NCI-H1694 treated with DMSO at 0.1 percent for 48 hours (cell line): ENCODE measurements around the gene PNP.
"Not testable (repeated sequence)": the region's sequence is repeated elsewhere in the genome, so short reads cannot be mapped to it uniquely, and the experiment has no call there.

Experiments
- DNase-seq: peaks from one replicate; lab custom pipeline; 2025; lab: John Stamatoyannopoulos, UW

The PNP gene

DNA sequence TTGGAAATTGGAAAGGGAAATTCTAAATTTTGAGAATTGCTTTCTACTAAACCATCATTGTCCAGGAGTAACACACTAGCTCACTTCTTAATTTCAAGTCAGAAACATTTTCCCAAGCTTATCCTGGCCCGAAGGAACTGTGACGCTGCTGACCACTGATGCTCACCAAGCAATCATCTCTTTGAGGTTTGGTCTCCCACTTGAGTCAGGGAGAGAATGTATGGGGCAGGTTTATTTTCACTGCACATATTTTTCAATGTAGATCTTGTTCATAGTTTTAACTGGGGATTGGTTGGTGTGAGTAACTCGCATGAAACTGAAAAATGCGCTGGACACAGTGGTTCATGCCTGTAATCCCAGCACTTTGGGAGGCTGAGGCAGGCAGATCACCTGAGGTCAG, 23.3 kb downstream of the PNP start:
- no peak for DNase-seq

DNA sequence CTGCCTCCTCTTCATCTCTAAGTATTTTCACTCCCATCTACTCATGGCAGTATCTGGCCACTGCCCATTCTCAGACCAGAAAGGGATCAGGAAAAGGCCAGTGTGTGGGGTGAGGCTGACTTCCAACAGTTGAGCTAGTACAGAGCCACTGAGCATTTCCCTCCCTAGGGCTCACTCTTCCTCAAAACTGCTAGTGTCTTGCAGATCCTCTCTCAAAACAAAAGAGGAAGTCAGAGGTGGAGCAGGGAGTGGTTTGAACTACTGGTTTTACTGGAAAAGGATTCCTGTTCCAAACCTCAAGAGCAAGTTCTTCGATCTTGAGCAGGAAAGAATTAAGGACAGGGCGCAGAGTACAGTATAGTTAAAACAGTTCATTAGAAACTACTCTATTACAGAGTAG, 24.4 kb downstream of the PNP start:
- DNase-seq: no peak

DNA sequence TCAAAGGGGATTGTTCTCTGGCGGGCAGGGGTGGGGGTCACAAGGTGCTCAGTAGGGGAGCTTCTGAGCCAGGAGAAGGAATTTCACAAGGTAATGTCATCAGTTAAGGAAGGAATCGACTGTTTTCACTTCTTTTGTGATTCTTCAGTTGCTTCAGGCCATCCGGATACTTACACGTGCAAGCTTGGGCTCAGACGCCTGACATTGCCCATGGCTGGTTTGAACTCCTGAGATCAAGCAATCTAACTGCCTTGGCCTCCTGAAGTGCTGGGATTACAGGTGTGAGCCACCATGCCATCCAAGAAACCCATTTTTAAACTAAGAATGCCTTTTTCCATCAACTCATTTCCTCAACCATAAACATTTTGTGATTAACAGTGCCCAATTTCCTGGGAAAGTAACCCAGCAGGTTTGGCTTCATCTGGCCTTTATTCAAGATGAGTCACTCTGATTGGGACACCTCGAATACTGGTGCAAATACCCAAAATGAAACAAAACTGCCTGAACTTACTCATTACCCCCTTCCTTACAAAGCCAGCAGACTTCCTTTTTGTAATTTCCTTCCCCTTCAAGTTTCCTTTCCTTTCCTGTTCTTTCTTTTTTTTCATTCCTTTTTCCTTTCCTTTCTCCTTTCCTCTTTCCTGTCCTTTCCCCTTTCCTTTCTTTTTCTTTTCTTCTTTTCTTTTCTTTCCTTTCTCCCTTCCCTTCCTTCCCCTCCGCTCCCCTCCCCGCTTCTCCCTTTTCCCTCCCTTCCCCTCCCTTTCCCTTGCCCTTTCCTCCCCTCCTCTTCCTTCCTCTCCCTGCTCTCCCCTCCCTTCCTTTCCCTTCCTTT, 25.9 kb downstream of the PNP start:
- DNase-seq: no peak

DNA sequence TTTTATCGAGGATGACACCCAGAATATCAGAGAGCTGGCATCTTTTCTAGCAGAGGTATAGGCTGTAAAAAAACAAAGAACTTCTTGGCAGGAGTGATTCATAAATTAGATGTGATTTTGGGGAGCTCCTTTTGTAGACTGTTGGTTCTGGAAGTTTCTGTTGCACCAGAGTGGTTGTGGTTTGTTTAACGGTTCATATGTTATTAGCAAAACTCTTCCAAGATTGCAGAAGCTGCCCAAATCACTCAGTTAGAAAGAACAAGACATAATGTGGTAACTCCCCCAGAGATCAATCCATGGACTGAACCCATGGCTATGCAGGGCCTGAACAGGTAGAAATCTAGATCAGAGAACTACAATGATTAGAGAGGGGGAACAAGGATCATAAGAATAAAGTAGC, 29.4 kb downstream of the PNP start:
- DNase-seq: no peak

DNA sequence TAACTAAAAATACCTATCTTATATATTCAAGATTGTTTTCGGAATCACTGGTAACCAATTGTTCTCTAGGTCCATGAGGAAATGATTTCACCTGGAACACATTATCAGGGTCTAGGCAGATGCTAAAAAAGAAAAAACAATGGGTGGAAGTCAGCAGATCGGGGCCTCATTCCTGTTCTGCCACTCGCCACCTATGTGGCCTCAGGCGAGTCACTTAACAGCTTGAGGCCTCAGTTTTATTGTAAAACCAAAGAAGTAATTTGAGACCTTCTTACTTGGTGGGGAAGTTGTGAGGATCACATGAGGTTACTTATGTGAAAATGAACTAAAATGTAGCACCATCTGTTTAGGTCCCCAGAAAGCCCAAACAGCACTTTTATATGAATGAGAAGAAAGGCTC, 29.9 kb downstream of the PNP start:
- DNase-seq: no peak

DNA sequence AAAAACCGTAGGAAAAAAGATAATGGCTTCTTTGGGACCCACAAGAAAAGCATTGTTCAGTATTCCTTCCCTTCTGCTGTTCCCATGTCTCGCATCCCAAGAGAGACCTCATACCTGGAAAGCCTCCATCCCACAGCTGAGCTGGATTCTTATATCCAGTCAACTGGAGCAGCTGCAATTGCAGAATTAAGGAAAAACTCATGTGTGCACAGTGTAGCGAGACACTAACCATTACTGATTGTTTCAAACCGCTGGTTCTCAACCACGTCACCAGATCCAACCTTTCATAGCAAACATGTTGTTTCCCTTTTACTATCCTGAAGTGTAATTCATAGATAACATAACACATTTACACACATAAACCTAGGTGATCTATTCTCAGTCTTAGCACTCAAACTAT, 30.7 kb downstream of the PNP start:
- no peak for DNase-seq

DNA sequence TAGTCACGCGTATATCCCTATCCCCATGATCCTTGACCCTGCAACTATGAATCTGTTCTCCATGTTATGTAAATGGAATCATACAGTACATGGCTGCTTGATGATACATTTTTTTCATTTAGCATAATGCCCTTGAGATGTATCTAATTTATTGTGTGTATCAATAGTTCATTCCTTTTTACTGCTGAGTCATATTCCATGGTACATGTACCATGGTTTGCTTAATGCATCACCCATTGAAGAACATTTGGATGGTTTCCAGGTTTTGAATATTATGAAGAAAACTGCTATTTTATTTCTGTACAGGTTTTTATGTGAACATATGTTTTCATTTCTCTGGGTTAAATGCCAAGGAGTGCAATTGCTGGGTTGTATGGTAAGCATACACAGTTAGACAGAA, 32.1 kb downstream of the PNP start:
- DNase-seq: no peak

DNA sequence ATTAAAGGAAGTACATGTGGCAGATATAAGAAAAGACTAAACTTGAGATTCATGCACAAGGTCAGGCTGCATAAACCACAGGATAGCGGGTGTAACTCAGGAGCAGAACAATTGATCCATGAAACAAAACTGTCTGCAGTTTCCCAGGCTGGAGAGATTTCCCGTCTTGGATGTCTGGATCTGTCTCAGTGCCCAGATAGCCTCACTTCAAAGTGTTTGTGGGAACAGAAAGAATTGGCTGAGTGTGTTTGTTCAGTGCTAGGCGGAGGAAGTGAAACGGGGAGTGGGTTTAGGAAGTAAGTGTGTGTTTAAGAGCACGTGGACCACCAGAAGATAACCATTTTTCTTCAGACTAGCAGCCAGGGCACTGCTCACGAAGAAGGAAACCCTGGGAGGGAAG, 34.7 kb downstream of the PNP start:
- DNase-seq: no peak

DNA sequence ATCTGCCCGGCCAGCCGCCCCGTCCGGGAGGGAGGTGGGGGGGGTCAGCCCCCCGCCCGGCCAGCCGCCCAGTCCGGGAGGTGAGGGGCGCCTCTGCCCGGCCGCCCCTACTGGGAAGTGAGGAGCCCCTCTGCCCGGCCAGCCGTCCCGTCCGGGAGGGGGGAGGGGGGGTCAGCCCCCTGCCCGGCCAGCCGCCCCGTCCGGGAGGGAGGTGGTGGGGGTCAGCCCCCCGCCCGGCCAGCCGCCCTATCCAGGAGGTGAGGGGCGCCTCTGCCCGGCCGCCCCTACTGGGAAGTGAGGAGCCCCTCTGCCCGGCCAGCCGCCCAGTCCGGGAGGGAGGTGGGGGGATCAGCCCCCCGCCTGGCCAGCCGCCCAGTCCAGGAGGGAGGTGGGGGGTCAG, 37.1 kb downstream of the PNP start:
- not testable (repeated sequence) for DNase-seq

DNA sequence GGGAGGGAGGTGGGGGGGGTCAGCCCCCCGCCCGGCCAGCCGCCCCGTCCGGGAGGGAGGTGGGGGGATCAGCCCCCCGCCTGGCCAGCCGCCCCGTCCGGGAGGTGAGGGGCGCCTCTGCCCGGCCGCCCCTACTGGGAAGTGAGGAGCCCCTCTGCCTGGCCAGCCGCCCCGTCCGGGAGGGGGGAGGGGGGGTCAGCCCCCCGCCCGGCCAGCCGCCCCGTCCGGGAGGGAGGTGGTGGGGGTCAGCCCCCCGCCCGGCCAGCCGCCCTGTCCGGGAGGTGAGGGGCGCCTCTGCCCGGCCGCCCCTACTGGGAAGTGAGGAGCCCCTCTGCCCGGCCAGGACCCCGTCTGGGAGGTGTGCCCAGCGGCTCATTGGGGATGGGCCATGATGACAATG, 37.5 kb downstream of the PNP start:
- DNase-seq: not testable (repeated sequence)

DNA sequence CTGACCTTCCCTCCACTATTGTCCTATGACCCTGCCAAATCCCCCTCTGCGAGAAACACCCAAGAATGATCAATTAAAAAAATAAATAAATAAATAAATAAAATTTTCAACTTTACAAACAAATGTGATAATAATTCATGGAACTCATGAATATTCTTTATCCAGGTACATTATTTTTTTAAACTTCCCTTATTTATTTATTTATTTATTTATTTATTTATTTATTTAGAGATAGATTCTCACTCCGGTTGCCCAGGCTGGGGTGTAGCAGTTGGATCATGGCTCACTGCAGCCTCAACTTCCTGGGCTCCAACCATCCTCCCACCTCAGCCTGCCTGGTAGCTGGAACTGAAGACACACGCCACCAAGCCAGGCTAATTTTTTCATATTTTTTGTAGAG, 38.3 kb downstream of the PNP start:
- DNase-seq: not testable (repeated sequence)

DNA sequence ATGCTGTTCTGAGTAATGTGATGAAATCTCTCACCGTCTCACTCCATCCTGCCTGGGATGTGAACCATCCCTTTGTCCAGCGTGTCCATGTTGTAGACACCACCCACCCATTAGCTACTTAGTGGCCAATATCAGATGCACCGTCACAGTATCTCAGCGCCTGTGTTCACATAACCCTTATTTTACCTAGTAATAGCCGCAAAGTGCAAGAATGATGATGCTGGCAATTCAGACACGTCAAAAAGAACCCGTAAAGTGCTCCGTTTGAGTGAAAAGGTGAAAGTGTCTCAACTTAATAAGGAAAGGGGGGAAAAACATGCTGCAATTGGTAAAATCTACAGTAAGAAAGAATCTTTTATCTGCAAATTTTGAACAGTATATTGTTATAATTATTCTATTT, 39.2 kb downstream of the PNP start:
- DNase-seq: no peak

DNA sequence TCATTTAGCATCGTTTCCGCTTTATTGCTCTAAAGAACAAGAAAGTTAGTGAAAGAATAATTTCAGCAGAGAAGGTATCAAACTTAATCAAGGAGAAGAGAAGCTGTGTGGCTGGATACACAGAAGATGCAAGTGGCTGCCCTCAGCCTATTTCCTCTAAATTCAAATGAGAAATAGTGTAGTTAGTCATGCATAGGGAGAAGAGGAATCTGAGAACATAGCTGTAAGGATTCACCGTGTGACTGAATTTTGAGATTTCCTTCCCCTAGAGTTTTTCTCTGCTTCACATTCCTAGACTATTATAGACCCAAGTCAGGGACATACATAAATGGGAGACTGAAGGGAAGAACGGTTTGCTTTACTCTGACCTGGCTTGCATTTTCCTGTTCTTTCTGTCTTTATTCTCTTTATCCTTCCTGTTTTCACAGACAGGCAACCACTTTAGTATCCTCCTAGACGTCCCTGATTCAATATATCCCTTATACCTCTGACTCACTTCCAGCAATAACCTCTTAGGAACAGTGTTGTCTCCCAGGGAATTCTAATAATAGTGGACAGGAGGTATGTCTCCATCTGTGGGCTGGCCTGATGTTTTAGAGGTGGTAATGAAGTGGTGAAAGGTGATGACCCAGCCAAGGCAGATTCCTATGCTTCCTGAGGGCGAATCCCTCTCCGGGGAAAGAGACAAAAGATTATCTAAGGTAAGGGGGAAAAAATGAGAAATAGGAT, 43.1 kb downstream of the PNP start:
- no peak for DNase-seq

DNA sequence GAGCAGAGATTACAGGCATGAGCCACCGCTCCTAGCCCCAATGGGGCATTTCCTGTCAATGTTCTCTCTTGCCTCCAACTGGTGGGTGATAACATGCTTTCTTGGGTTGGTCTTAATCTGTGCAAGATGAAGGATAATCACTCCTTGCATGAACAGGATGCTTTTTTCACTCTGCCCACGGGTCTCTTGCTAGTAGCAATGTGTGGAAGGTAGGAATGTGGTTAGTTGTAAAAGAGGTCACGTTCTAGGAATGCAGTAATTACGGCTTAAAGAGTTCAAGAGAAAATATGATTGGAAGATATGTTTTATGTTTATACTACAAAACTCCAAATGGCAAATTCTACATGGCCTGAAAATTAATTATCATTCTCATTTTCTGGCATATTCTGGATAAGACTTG, 46.6 kb downstream of the PNP start:
- no peak for DNase-seq

DNA sequence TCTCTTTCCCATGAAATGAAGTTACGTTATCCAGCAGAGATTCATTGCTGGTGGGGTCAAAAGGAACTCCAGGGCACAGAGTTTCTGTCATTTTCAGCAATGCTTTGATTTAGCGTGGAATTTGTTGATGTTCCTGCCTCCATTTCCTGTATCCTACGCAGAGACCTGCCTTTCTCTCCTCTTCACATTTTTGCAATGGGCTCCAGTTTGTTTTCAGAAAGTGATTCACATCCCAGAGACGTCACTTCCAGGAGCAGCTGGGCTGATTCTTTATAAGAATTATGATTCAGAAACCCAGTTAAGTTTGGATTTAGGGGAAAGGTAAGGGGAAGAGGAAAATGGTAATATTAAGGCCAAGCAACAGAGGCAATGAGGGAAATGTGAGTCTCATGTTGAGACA, 47.7 kb downstream of the PNP start:
- DNase-seq: no peak

DNA sequence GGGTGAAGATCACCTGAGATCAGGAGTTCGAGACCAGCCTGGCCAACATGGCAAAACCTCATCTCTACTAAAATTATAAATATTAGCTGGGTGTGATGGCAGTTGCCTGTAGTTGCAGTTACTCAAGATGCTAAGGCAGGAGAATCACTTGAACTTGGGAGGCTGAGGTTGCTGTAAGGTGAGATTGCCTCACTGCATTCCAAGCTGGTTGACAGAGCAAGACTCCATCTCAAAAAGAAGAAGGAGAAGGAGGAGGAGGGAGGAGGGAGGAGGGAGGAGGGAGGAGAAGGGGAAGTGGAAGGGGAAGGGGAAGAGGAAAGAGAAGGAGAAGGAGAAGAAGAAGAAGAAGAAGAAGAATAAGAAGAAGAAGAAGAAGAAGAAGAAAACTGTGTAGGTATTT, 53.1 kb downstream of the PNP start:
- DNase-seq: no peak

DNA sequence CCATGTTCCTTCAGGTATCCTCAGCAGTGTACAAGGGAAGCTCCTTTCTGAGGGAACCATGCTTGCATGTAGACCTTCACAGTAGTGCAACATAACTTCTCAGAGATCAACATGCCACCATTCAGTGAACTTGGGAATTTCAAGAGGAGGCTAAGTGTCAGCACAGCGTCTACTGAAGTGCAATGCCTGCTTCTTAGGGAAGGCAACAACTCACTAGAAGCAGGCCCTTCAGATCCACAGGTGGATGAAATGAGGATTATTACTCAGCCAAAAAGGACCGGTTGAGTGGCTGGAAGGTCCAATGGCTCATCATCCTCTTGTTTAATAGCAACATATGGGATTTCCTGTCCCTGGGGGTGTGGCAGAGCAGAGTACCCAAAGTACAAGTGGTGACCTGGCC, 54.8 kb downstream of the PNP start:
- DNase-seq: no peak
